Activated CD8-positive, alpha-beta T cell treated with anti-CD3 and anti-CD28 coated beads for 36 hours (primary cell): Measurements from ENCODE around the gene RETSAT. TPM values are rescaled to one million over a fixed set of nuclear protein-coding genes. Genes with fewer than 3 reads are reported as not detected.
"Not testable (repeated sequence)": the region's sequence is repeated elsewhere in the genome, so short reads cannot be mapped to it uniquely, and the experiment has no call there.

Experiments used
- ATAC-seq: fragments of 200-7000 bp; cut with Tn5 transposase; one replicate; pipeline ENCODE4 v1.10.0; 2021; ENCODE audit warnings: mild to moderate bottlenecking, moderate library complexity
- CTCF ChIA-PET: fragments of 350-600 bp; sonication (Branson Sonifier 250); formaldehyde crosslinking; loops from one replicate; lab custom pipeline; 2021; ENCODE audit warnings: antibody characterized with exemption; lab: Charles Lee
- POLR2A ChIA-PET: fragments of 350-600 bp; sonication (Branson Sonifier 250); formaldehyde crosslinking; loops from one replicate; lab custom pipeline; 2021; ENCODE audit warnings: antibody characterized with exemption; lab: Charles Lee
- DNase-seq: peaks from one replicate; pipeline ENCODE4 v3.0.0-alpha.2; 2020
- H3K27ac Mint-ChIP-seq: one replicate; pipeline ENCODE4 v1.8.0; 2021; ENCODE audit warnings: mild to moderate bottlenecking, mixed read lengths
- H3K27me3 Mint-ChIP-seq: one replicate; pipeline ENCODE4 v1.8.0; 2021; ENCODE audit warnings: mixed read lengths
- H3K36me3 Mint-ChIP-seq: one replicate; pipeline ENCODE4 v1.8.0; 2021; ENCODE audit warnings: low read depth, mixed read lengths
- H3K4me1 Mint-ChIP-seq: one replicate; pipeline ENCODE4 v1.8.0; 2021; ENCODE audit warnings: low read depth, mixed read lengths
- H3K4me3 Mint-ChIP-seq: one replicate; pipeline ENCODE4 v1.8.0; 2021; ENCODE audit warnings: mild to moderate bottlenecking, moderate library complexity, mixed read lengths
- H3K9me3 Mint-ChIP-seq: one replicate; pipeline ENCODE4 v1.8.0; 2021; ENCODE audit warnings: mixed read lengths
- CTCF ChIP-seq: fragments of 200-600 bp; IDR thresholded peaks from one replicate; pipeline ENCODE4 v1.8.0; 2022; ENCODE audit warnings: antibody characterized with exemption, mild to moderate bottlenecking
- intact Hi-C: fragments of 100-400 bp; cut with micrococcal nuclease; formaldehyde crosslinking; loops from one replicate; pipeline ENCODE4 v1.10.0; 2022
- total RNA-seq, 2 experiments: library from RNA; stranded (reverse); gene quantifications; one replicate each; pipeline ENCODE4 v1.2.3, GENCODE V29; 2021

Gene RETSAT
- total RNA-seq, 2 experiments from 2014 or later, result 21.3 to 22.9 TPM

- H3K9me3 Mint-ChIP-seq, result no peaks in the 10 kb centered on the region
- H3K27ac Mint-ChIP-seq, result peak overlapping the region; percentile 100
- DNase-seq (no peak), ATAC-seq (no peak)
- ChIA-PET CTCF (interaction anchor here (0.9 to 3.7 kb wide), 2 partner anchors 23 to 25 kb away, joined by 3 to 13 read pairs; no protein-coding TSS in a partner anchor), POLR2A (interaction anchor here (1.5 to 7.8 kb wide), 4 partner anchors 10 to 216 kb away, joined by 5 to 59 read pairs (median 35); partner anchors contain the start of genes ELMOD3, MAT2A and RETSAT)
- peaks cover 61% of the 10 kb centered on the region for H3K4me1 Mint-ChIP-seq
- no peak for TF ChIP-seq CTCF
- H3K4me3 Mint-ChIP-seq, result peak overlapping the region; percentile 92
- H3K27me3 Mint-ChIP-seq, result no peaks in the 10 kb centered on the region
- peaks cover 89% of the 10 kb centered on the region for H3K36me3 Mint-ChIP-seq
- intact Hi-C loops, result loop anchor here (10.0 kb wide), 1 partner anchor 221 kb away; no protein-coding TSS in a partner anchor
Measured at GRCh38 chr2:85323351-85323987, 30.9 kb downstream of the RETSAT start.

GRCh38 chr2:85319796-85320195 lies 34.5 kb downstream of the RETSAT start:
- Mint-ChIP-seq H3K4me1 (peaks cover 65% of the 10 kb centered on the region), H3K9me3 (no peaks in the 10 kb centered on the region), H3K36me3 (peaks cover 75% of the 10 kb centered on the region), H3K27ac (peak overlapping the region; percentile 89), H3K27me3 (no peaks in the 10 kb centered on the region), H3K4me3 (peak overlapping the region; percentile 26)
- ATAC-seq (no peak), DNase-seq (no peak)
- no peak for TF ChIP-seq CTCF
- CTCF ChIA-PET, result interaction anchor here (0.9 to 2.9 kb wide), 6 partner anchors 10 to 232 kb away, joined by 4 to 13 read pairs (median 5); partner anchors contain the start of genes ELMOD3 and RETSAT
- intact Hi-C loops, result loop anchor here (10.0 kb wide), 1 partner anchor 225 kb away; no protein-coding TSS in a partner anchor
- POLR2A ChIA-PET, result interaction anchor here (1.6 to 3.8 kb wide), 6 partner anchors 8 to 223 kb away, joined by 4 to 45 read pairs (median 8); partner anchors contain the start of genes ELMOD3, RETSAT and TGOLN2

GRCh38 chr2:85318222-85319074 lies 35.9 kb downstream of the RETSAT start:
- TF ChIP-seq CTCF, result no peak
- H3K4me3 Mint-ChIP-seq, result peak overlapping the region; percentile 26
- H3K4me1 Mint-ChIP-seq, result peaks cover 61% of the 10 kb centered on the region
- intact Hi-C loops, result no loop called here
- CTCF ChIA-PET, result interaction anchor here (0.6 to 2.9 kb wide), 12 partner anchors 9 to 234 kb away, joined by 3 to 13 read pairs (median 4); partner anchors contain the start of genes ELMOD3, MAT2A, RETSAT and TGOLN2
- peak; percentile 63 for DNase-seq
- peaks cover 66% of the 10 kb centered on the region for H3K36me3 Mint-ChIP-seq
- no peaks in the 10 kb centered on the region for H3K27me3 Mint-ChIP-seq
- POLR2A ChIA-PET, result interaction anchor here (1.0 to 3.8 kb wide), 8 partner anchors 9 to 297 kb away, joined by 3 to 45 read pairs (median 3); partner anchors contain the start of genes ELMOD3, RETSAT and TGOLN2
- peak; percentile 82 for ATAC-seq
- H3K27ac Mint-ChIP-seq, result peak overlapping the region; percentile 89
- no peaks in the 10 kb centered on the region for H3K9me3 Mint-ChIP-seq

- CTCF ChIA-PET, POLR2A ChIA-PET, ATAC-seq, H3K27ac Mint-ChIP-seq, H3K27me3 Mint-ChIP-seq, DNase-seq, H3K9me3 Mint-ChIP-seq, intact Hi-C loops, H3K4me3 Mint-ChIP-seq: not testable (repeated sequence)
- H3K4me1 Mint-ChIP-seq, result peaks cover 40% of the 10 kb centered on the region
- H3K36me3 Mint-ChIP-seq, result peaks cover 42% of the 10 kb centered on the region
Measured at GRCh38 chr2:85315921-85316320, 38.4 kb downstream of the RETSAT start.

GRCh38 chr2:85314884-85315242 lies 39.5 kb downstream of the RETSAT start:
- no peaks in the 10 kb centered on the region for H3K27me3 Mint-ChIP-seq
- ATAC-seq, result no peak
- H3K4me1 Mint-ChIP-seq, result peaks cover 38% of the 10 kb centered on the region
- no peak overlapping the region for H3K4me3 Mint-ChIP-seq
- intact Hi-C loops, result no loop called here
- DNase-seq, result no peak
- ChIA-PET CTCF (interaction anchor here (0.5 to 2.0 kb wide), 2 partner anchors 15 to 530 kb away, joined by 3 to 19 read pairs; no protein-coding TSS in a partner anchor), POLR2A (interaction anchor here (1.1 to 3.7 kb wide), 4 partner anchors 10 to 349 kb away, joined by 4 to 24 read pairs (median 5); partner anchors contain the start of gene MAT2A)
- peaks cover 31% of the 10 kb centered on the region for H3K36me3 Mint-ChIP-seq
- no peak overlapping the region for H3K27ac Mint-ChIP-seq
- H3K9me3 Mint-ChIP-seq, result no peaks in the 10 kb centered on the region
- TF ChIP-seq CTCF, result no peak
